ENCODE results near the gene GPC5.

Gene GPC5

GRCh38 chr13:91894316-91894715, 495.9 kb downstream of the GPC5 start:
- Histone ChIP-seq H3K27ac (ENCODE audit: extremely low read depth, low read depth, low read length) (no peak overlapping the region), H3K36me3 (ENCODE audit: control insufficient read depth in 2 of 2, insufficient read depth in 1 of 2, low read length in 2 of 2) (no peaks in the 10 kb centered on the region), H3K9me3 (ENCODE audit: control insufficient read depth, insufficient read depth, low read depth, low read length) (no peaks in the 10 kb centered on the region), H3K4me1 (ENCODE audit: control insufficient read depth, insufficient read depth, low read length) (no peaks in the 10 kb centered on the region), H3K4me3 (ENCODE audit: low read depth, low read length) (no peak overlapping the region)
- CTCF ChIA-PET, result no interaction called here
- TF ChIP-seq ZNF629 (tag by site-specific recombination; IDR thresholded peaks at IDR 0.05) (no peak), ZNF354C (tag by site-specific recombination; IDR thresholded peaks at IDR 0.05; ENCODE audit: borderline replicate concordance, low read depth) (no peak), HOXA7 (CRISPR knock-in tag; IDR thresholded peaks at IDR 0.05; ENCODE audit: borderline replicate concordance) (no peak), CTCF (tag by site-specific recombination; IDR thresholded peaks at IDR 0.05) (no peak), ZNF266 (tag by site-specific recombination; IDR thresholded peaks at IDR 0.05; ENCODE audit: low read depth) (no peak), ZNF426 (tag by site-specific recombination; IDR thresholded peaks at IDR 0.05) (no peak), TCF7L2 (IDR thresholded peaks at IDR 0.05; ENCODE audit: borderline replicate concordance, low read depth, low read length) (no peak), ZSCAN5A (tag by site-specific recombination; IDR thresholded peaks at IDR 0.05) (no peak), ZNF433 (tag by site-specific recombination; IDR thresholded peaks at IDR 0.05; ENCODE audit: low read depth) (no peak), ZNF449 (tag by site-specific recombination; IDR thresholded peaks at IDR 0.05) (no peak), ZNF768 (tag by site-specific recombination; IDR thresholded peaks at IDR 0.05) (no peak), ZNF837 (tag by site-specific recombination; IDR thresholded peaks at IDR 0.05) (no peak), ZNF654 (tag by site-specific recombination; IDR thresholded peaks at IDR 0.05; ENCODE audit: low read depth) (no peak), ZNF140 (tag by site-specific recombination; IDR thresholded peaks at IDR 0.05) (no peak), ZNF280D (tag by site-specific recombination; IDR thresholded peaks at IDR 0.05) (no peak), ZNF221 (tag by site-specific recombination; IDR thresholded peaks at IDR 0.05; ENCODE audit: borderline replicate concordance) (no peak), ZNF132 (tag by site-specific recombination; IDR thresholded peaks at IDR 0.05; ENCODE audit: borderline replicate concordance) (no peak)
- POLR2A ChIA-PET, result no interaction called here

GRCh38 chr13:91896547-91896946, 498.1 kb downstream of the GPC5 start:
- ChIA-PET CTCF (no interaction called here), POLR2A (no interaction called here)
- no peaks in the 10 kb centered on the region for H3K36me3 ChIP-seq (ENCODE audit: control insufficient read depth in 2 of 2, insufficient read depth in 1 of 2, low read length in 2 of 2)
- H3K4me1 ChIP-seq (ENCODE audit: control insufficient read depth, insufficient read depth, low read length), result no peaks in the 10 kb centered on the region
- H3K9me3 ChIP-seq (ENCODE audit: control insufficient read depth, insufficient read depth, low read depth, low read length), result no peaks in the 10 kb centered on the region
- no peak overlapping the region for H3K4me3 ChIP-seq (ENCODE audit: low read depth, low read length)
- no peak overlapping the region for H3K27ac ChIP-seq (ENCODE audit: extremely low read depth, low read depth, low read length)
- TF ChIP-seq ZSCAN16 (tag by site-specific recombination; IDR thresholded peaks at IDR 0.05) (no peak), ZNF341 (tag by site-specific recombination; IDR thresholded peaks at IDR 0.05; ENCODE audit: low read depth) (no peak), ZNF423 (tag by site-specific recombination; IDR thresholded peaks at IDR 0.05) (no peak), ZNF768 (tag by site-specific recombination; IDR thresholded peaks at IDR 0.05) (no peak), MZF1 (tag by site-specific recombination; IDR thresholded peaks at IDR 0.05; ENCODE audit: borderline replicate concordance) (no peak), ZNF426 (tag by site-specific recombination; IDR thresholded peaks at IDR 0.05) (no peak), ZNF280C (tag by site-specific recombination; IDR thresholded peaks at IDR 0.05) (no peak), ZXDB (tag by site-specific recombination; IDR thresholded peaks at IDR 0.05) (no peak), RBAK (tag by site-specific recombination; IDR thresholded peaks at IDR 0.05) (no peak), ZNF214 (tag by site-specific recombination; IDR thresholded peaks at IDR 0.05; ENCODE audit: borderline replicate concordance) (no peak), ZNF292 (tag by site-specific recombination; IDR thresholded peaks at IDR 0.05; ENCODE audit: borderline replicate concordance, low read depth) (no peak)

All from HEK293 (cell line).